Hippocampal formation (tissue), 2 donors: ENCODE data around the gene ELOVL3.

Experiments
- DNase-seq, 2 donors: peaks; one replicate each; lab custom pipeline; 2025; lab: John Stamatoyannopoulos, UW

ELOVL3 gene

GRCh38 chr10:102226542-102226870, 407 bp downstream of the ELOVL3 start:
- DNase-seq, result no peak

GRCh38 chr10:102227050-102227449, 951 bp downstream of the ELOVL3 start:
- no peak for DNase-seq

DNA sequence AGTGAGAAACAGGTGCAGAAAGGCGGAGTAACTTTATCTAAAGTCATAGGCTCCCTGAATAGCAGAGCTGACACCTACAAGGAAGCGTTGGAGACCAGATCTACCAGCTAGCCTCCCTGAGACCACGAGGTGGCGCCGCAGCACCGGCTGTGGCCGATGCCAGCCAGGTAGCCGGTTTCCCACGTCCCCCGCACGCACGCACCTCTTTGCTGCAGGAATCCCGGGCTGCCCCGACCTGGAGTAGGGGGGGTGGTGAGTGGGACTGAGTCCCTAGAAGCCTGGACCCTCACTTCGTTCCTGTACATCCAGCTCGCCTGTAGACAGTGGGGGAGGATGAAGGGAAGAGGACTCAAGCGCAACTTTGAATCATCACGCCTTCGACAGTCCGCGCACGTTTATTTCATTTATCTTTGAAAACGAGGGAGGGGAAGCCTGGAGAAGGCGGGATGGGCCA, 3.7 kb downstream of the ELOVL3 start:
- DNase-seq, result peak; percentile 45 to 66

- no peak for DNase-seq
Measured at GRCh38 chr10:102230264-102230860, 4.3 kb downstream of the ELOVL3 start.

- no peak for DNase-seq
Measured at GRCh38 chr10:102230861-102231356, 4.8 kb downstream of the ELOVL3 start.

- DNase-seq, result no peak
Measured at GRCh38 chr10:102231357-102232318, 5.5 kb downstream of the ELOVL3 start.

DNA sequence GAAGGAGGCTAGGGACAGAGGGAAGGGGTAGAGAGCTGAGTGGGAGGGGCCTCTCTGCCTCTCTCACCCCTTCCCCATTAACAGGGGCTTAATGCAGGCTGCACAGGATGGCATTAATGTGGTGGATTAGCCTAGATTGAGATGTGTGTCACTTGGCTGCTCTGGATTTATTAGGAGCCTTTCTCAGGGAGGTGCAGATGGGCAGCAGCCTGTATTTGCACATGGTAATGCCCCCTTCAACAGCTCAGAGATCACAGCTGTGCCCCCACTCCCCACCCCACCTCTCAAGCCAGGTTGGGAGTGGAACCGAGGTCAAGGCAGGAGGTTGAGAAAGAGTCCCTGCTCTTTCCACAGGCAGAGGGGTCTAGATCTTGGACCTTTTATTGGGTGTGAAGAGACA, 7.9 kb downstream of the ELOVL3 start:
- no peak for DNase-seq

- no peak for DNase-seq
Measured at GRCh38 chr10:102234888-102235597, 8.9 kb downstream of the ELOVL3 start.

- no peak for DNase-seq
Measured at GRCh38 chr10:102235598-102235920, 9.5 kb downstream of the ELOVL3 start.

GRCh38 chr10:102236006-102236405, 9.9 kb downstream of the ELOVL3 start:
- DNase-seq, result no peak

- DNase-seq, result no peak
Measured at GRCh38 chr10:102237711-102238252, 11.7 kb downstream of the ELOVL3 start.

DNA sequence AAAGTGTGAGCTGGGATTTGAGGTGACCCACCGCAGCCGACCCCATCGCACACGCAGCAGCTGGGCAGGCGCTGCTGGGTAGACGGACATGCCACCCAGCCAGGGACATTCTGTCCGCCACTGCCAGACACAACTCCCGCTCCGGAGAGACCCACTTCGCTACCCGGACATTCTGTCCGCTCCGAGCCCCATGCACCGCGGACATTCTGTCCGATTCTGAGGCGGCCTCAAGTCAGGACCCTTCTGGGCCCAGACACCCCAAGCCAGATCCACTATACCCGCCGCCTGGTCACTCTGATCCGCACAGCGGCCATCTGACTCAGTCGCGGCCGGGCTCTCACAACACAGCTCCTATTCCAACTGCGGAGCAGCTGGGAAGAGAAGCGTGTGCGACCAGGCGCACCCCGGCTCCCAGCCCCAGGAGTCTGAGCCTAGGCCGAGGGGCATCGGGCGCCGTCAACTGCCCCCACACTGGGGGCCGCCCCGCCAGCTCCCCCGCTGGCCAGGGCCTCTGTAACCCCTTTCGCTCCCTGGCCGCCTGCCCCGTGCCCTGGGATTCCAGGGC, 14.4 kb downstream of the ELOVL3 start:
- DNase-seq, result no peak

- DNase-seq, result no peak
Measured at GRCh38 chr10:102241032-102241443, 14.9 kb downstream of the ELOVL3 start.

DNA sequence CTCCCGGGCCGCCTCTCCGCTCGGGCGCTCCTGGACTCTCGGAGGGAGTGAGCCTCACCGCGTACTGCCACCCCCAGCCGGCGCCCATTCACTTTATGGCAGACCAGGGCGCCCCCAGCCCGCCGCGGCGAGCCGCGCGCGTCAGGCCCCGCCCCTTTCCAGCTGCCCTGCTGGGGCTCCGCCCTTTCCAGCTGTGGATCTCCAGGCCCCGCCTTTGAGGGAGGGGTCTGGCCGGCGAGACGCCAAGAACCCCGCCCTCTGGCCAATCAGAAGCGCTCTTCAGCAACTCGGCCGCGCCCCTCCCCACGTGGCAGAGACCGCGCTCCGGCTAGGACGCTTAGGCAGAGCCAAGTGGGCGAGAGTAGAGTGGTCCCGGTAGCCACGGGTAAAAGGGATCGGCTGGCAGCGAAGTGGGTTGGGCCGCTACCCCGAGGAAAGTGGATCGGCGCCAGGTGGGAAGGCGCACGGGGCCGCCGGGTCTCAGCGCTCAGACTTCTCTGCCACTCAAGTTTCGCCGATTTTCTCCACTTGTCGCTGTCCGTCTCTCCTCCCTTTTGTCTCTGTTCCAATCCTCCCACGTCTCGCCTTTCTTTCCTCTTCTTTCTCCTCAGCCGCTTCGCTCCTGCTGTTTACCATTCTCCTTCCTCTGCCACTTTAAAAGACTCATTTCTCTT, 15.5 kb downstream of the ELOVL3 start, which contains the start of gene PITX3:
Gene PITX3, minus strand, starts transcription at position 69 of the 674 bp plus-strand sequence. CDS start 9,432 bp downstream, outside the sequence.
- DNase-seq, result peak in 1 of 2 donors; percentile 54

GRCh38 chr10:102242118-102242485, 16.0 kb downstream of the ELOVL3 start:
- no peak for DNase-seq

DNA sequence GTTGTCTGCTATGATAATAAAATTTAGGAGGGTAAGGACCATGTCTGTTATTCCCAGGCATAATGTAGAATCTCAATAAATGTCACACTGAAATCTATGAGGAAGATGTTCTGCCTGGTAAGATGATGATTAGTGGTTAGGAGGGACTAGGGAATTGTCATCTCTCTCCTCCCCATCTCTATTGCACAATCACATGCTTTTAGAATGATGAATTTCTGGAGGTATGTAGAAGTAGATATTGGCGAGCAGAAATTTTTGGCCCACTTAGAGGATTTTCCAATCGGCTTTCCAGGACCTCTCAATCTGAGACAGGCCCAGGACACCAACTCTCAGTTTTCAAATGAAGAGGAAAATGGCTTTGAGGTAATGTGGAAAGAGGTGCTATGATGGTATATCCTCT, 17.2 kb downstream of the ELOVL3 start:
- DNase-seq, result no peak

GRCh38 chr10:102245082-102245931, 19.2 kb downstream of the ELOVL3 start, which contains the start of gene GBF1:
Gene GBF1, plus strand, starts transcription at chr10:102245532. Its CDS starts 13,407 bp downstream, at chr10:102258939.
- DNase-seq, result peak; percentile 95 to 100

DNA sequence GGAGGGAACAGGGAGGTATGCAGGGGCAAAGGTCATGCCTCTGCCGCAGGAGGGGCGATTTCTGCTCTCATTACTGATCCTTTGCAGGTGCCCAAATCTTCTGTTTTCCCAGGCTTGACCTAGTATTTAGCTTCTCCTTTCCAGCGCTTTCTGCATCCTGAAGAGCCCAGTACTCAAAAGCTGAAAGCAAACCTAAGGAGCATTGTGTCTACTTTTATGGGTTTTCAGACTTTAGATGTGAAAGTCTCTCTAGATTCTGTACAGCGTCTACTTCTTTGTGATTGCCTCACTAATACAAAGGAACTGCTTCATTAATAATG, 19.8 kb downstream of the ELOVL3 start:
- DNase-seq, result no peak

DNA sequence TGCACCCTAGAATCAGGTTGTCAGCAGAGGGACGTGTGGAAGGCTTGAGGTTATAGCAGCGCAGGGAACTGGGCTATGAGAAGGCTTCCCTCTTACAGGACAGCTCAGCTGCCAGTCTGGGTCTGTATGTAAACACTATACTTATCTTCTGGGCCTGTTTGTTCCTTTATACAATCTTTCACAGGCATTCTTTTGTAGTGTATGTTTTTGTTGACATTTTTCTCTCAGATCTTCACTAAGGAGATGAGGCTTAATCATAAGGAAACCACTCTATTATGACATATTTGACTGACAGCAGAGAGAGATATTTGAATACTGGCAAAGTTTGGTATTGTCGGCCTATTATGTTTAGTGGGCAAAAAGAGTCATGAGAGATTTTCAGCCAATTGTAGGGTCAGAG, 20.2 kb downstream of the ELOVL3 start:
- no peak for DNase-seq

DNA sequence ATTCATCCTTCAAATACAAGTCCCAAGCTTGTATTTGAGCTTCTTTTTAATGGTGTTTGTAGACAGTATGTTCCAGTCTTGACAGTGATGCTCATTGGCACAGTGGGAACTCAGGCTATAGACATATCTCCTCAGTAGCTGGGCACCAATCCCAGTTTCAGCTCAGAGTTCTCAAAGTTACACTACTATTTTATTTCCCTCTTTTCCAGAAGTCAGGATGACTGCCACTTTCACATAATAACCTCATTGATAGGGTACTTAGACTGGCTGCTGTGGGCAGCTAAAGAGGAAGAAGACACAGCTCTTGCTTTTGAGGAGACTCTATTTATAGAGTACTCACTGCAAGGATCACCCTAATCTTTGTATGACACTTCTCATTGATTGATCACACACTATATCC, 21.6 kb downstream of the ELOVL3 start:
- DNase-seq, result no peak
